ENCODE measurements around the gene TLL2.

The TLL2 gene

GRCh38 chr10:96346295-96346694, 167.4 kb downstream of the TLL2 start:
- TF ChIP-seq, protein P1, sequence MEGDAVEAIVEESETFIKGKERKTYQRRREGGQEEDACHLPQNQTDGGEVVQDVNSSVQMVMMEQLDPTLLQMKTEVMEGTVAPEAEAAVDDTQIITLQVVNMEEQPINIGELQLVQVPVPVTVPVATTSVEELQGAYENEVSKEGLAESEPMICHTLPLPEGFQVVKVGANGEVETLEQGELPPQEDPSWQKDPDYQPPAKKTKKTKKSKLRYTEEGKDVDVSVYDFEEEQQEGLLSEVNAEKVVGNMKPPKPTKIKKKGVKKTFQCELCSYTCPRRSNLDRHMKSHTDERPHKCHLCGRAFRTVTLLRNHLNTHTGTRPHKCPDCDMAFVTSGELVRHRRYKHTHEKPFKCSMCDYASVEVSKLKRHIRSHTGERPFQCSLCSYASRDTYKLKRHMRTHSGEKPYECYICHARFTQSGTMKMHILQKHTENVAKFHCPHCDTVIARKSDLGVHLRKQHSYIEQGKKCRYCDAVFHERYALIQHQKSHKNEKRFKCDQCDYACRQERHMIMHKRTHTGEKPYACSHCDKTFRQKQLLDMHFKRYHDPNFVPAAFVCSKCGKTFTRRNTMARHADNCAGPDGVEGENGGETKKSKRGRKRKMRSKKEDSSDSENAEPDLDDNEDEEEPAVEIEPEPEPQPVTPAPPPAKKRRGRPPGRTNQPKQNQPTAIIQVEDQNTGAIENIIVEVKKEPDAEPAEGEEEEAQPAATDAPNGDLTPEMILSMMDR (IDR thresholded peaks at IDR 0.05; ENCODE audit: low read length), result no peak
- TF ChIP-seq EZH2phosphoT487 (IDR thresholded peaks at IDR 0.05; ENCODE audit: low read length), result no peak
- no peak for TF ChIP-seq EZH2 (optimal IDR thresholded peaks at IDR 0.05; ENCODE audit: low read depth, low read length)
- no peak for DNase-seq
- no peak overlapping the region for H2AFZ ChIP-seq (ENCODE audit: low read length)
- H3K4me1 ChIP-seq (ENCODE audit: low read length), result peaks cover 8% of the 10 kb centered on the region
- H3K79me2 ChIP-seq (ENCODE audit: low read length), result no peaks in the 10 kb centered on the region
- H3K9ac ChIP-seq (ENCODE audit: low read length), result no peak overlapping the region
- no peaks in the 10 kb centered on the region for H3K9me3 ChIP-seq (replicated peaks; ENCODE audit: insufficient read depth, low read length)
- H3F3A ChIP-seq (ENCODE audit: insufficient read depth, low read length), result peaks cover 2% of the 10 kb centered on the region; the same call in 1 of the 2 replicates
- no peaks in the 10 kb centered on the region for H3K27me3 ChIP-seq (replicated peaks; ENCODE audit: insufficient read depth, low read length)
- no peaks in the 10 kb centered on the region for H3K9me2 ChIP-seq (replicated peaks; ENCODE audit: insufficient read depth, low read length)
- no peaks in the 10 kb centered on the region for H4K20me1 ChIP-seq (ENCODE audit: insufficient read depth, low read length)
- H3K36me3 ChIP-seq (replicated peaks; ENCODE audit: insufficient read depth, low read length), result no peaks in the 10 kb centered on the region
- no peak overlapping the region for H3K27ac ChIP-seq (ENCODE audit: low read length)
- H3K4me3 ChIP-seq (ENCODE audit: low read length), result no peak overlapping the region
- H3K4me2 ChIP-seq (ENCODE audit: low read depth, low read length), result no peak overlapping the region

- no peak overlapping the region for H3K4me2 ChIP-seq (ENCODE audit: low read depth, low read length)
- H3F3A ChIP-seq (ENCODE audit: insufficient read depth, low read length), result peaks cover 3% of the 10 kb centered on the region; the same call in 1 of the 2 replicates
- DNase-seq, result no peak
- H4K20me1 ChIP-seq (ENCODE audit: insufficient read depth, low read length), result no peaks in the 10 kb centered on the region
- H3K4me3 ChIP-seq (ENCODE audit: low read length), result no peak overlapping the region
- no peak overlapping the region for H3K9ac ChIP-seq (ENCODE audit: low read length)
- H3K27me3 ChIP-seq (replicated peaks; ENCODE audit: insufficient read depth, low read length), result no peaks in the 10 kb centered on the region
- H3K27ac ChIP-seq (ENCODE audit: low read length), result no peak overlapping the region
- H3K79me2 ChIP-seq (ENCODE audit: low read length), result no peaks in the 10 kb centered on the region
- H3K4me1 ChIP-seq (ENCODE audit: low read length), result peaks cover 12% of the 10 kb centered on the region
- no peaks in the 10 kb centered on the region for H3K9me2 ChIP-seq (replicated peaks; ENCODE audit: insufficient read depth, low read length)
- H3K36me3 ChIP-seq (replicated peaks; ENCODE audit: insufficient read depth, low read length), result no peaks in the 10 kb centered on the region
- no peak overlapping the region for H2AFZ ChIP-seq (ENCODE audit: low read length)
- no peak for TF ChIP-seq EZH2phosphoT487 (IDR thresholded peaks at IDR 0.05; ENCODE audit: low read length)
- TF ChIP-seq EZH2 (optimal IDR thresholded peaks at IDR 0.05; ENCODE audit: low read depth, low read length), result no peak
- TF ChIP-seq, protein P1 (IDR thresholded peaks at IDR 0.05; ENCODE audit: low read length), result no peak
- no peaks in the 10 kb centered on the region for H3K9me3 ChIP-seq (replicated peaks; ENCODE audit: insufficient read depth, low read length)
Observed at GRCh38 chr10:96345222-96345621, 168.5 kb downstream of the TLL2 start.

DNA sequence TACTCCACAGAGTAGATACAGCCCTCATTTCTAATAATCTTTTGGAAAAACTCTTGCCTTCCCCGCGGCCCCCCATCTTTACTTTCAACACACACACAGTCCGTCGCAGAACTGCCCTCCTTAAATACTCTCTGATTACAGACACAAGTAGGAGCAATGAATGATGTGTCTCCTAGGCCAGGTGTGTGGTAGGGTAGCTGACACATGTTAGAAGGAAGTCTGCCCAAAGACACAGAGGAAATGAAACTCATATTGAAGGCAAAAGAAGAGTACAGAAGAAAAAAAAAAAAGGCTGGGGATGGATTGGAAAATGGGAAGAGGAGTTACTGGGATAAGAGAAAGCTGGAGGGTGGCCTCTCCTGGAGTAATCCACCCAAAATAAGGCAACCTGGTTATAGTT, 169.5 kb downstream of the TLL2 start:
- TF ChIP-seq, protein P1 (IDR thresholded peaks at IDR 0.05; ENCODE audit: low read length), result no peak
- no peak for TF ChIP-seq EZH2phosphoT487 (IDR thresholded peaks at IDR 0.05; ENCODE audit: low read length)
- TF ChIP-seq EZH2 (optimal IDR thresholded peaks at IDR 0.05; ENCODE audit: low read depth, low read length), result no peak
- Histone ChIP-seq H3K9me3 (replicated peaks; ENCODE audit: insufficient read depth, low read length) (no peaks in the 10 kb centered on the region), H3K9ac (ENCODE audit: low read length) (no peak overlapping the region), H3K27ac (ENCODE audit: low read length) (no peak overlapping the region), H3K9me2 (replicated peaks; ENCODE audit: insufficient read depth, low read length) (no peaks in the 10 kb centered on the region), H3K4me2 (ENCODE audit: low read depth, low read length) (no peak overlapping the region), H3K4me3 (ENCODE audit: low read length) (no peak overlapping the region), H4K20me1 (ENCODE audit: insufficient read depth, low read length) (no peaks in the 10 kb centered on the region), H3K36me3 (replicated peaks; ENCODE audit: insufficient read depth, low read length) (no peaks in the 10 kb centered on the region), H3K79me2 (ENCODE audit: low read length) (no peaks in the 10 kb centered on the region), H3K27me3 (replicated peaks; ENCODE audit: insufficient read depth, low read length) (no peaks in the 10 kb centered on the region), H3F3A (ENCODE audit: insufficient read depth, low read length) (peaks cover 3% of the 10 kb centered on the region; the same call in 1 of the 2 replicates), H2AFZ (ENCODE audit: low read length) (no peak overlapping the region), H3K4me1 (ENCODE audit: low read length) (peaks cover 12% of the 10 kb centered on the region)
- no peak for DNase-seq
